Adrenal gland (tissue), 12 donors: ENCODE data around the gene USP10. TPM values are rescaled to one million over a fixed set of nuclear protein-coding genes. Genes with fewer than 3 reads are reported as not detected.

ENCODE experiments used
- DNase-seq, 7 donors: peaks; one replicate each; pipeline ENCODE4 v3.0.0-alpha.2; 2019 to 2020
- H3K27ac ChIP-seq, 5 donors: fragments of 200-600 bp; sonication (generic) in 4 of 5; 1 replicate in 3 of 5; 2 replicates in 2 of 5; pipeline versions ENCODE4 v1.5.1 to v1.8.0; 2016 to 2020; ENCODE audit warnings: mild to moderate bottlenecking in 1 of 5
- H3K27me3 ChIP-seq: fragments of 200-600 bp; 2 replicates; pipeline ENCODE4 v1.8.0; 2021
- H3K36me3 ChIP-seq, 2 donors: fragments of 200-600 bp; replicated peaks in 1 of 2; 1 replicate in 1 of 2; 2 replicates in 1 of 2; pipeline versions ENCODE4 v1.5.1 to v1.8.0; 2018 to 2022
- H3K4me1 ChIP-seq, 2 donors: fragments of 200-600 bp; replicated peaks in 1 of 2; 1 replicate in 1 of 2; 2 replicates in 1 of 2; pipeline versions ENCODE4 v1.5.1 to v1.8.0; 2018 to 2021
- H3K4me3 ChIP-seq, 4 donors: fragments of 200-600 bp; sonication (generic) in 3 of 4; one replicate each; pipeline ENCODE4 v1.5.1; 2016 to 2018
- H3K9me3 ChIP-seq, 3 donors: fragments of 200-600 bp; sonication (generic) in 1 of 3; replicated peaks in 1 of 3; 1 replicate in 2 of 3; 2 replicates in 1 of 3; pipeline versions ENCODE4 v1.5.1 to v1.8.0; 2016 to 2021
- POLR2A ChIP-seq, 2 donors: fragments of 450-650 bp; IDR thresholded peaks; one replicate each; pipeline ENCODE4 v1.6.1; 2017; ENCODE audit warnings: antibody characterized with exemption in 2 of 2, mild to moderate bottlenecking in 2 of 2, moderate library complexity in 1 of 2
- WGBS, 4 donors: extraction: QIAGEN DNeasy Blood & Tissue Kit in 2 of 4; methylation state at CpG; one replicate each; pipeline versions ENCODE4 v1.1.5 to v1.1.7; 2013 to 2017; 5-methylcytosine and 5-hydroxymethylcytosine counted together
- intact Hi-C, 2 donors: fragments of 100-400 bp; cut with DNase I; formaldehyde crosslinking; loops; one replicate each; pipeline versions ENCODE4 v1.14.1 to v1.15.0; 2022 to 2023
- polyA plus RNA-seq, 3 donors: library from polyadenylated mRNA; stranded (reverse); fragments of 200-250 nt in 2 of 3; fragments of 350-450 nt in 1 of 3; fragmentation: Illumina TruSeq in 1 of 3; extraction: RNeasy Lipid Tissue Mini Kit (QIAGEN cat#74804) in 1 of 3; gene quantifications; one replicate each; pipeline ENCODE4 v1.2.3, GENCODE V29; 2013 to 2014
- total RNA-seq, 9 donors: library from RNA; depleted of rRNA in 4 of 9; stranded (reverse); fragments of >200 nt in 4 of 9; fragments of 120-200 nt in 1 of 9; fragmentation: NEBNext Ultra II Directional in 1 of 9; extraction: Animal tissue kit (Norgen Biotek cat#: 25700) in 1 of 9; gene quantifications; one replicate each; pipeline versions ENCODE4 v1.1.0 to v1.2.4, GENCODE V29; 2013 to 2023
- TF ChIP-seq, protein P1 (sequence below), 6 experiments: fragments of 450-650 bp in 4 of 6; fragments of 200-600 bp in 2 of 6; sonication (generic) in 1 of 6; IDR thresholded peaks; 1 replicate in 5 of 6; 2 replicates in 1 of 6; pipeline versions ENCODE4 v1.5.1 to v1.8.0; 2016 to 2021; ENCODE audit warnings: antibody characterized with exemption in 6 of 6, mild to moderate bottlenecking in 2 of 6, moderate library complexity in 1 of 6
- donor health status: healthy with polysubstance abuse.
- donor health status: Bipolar disorder and iron deficiency.
- donor health status: DM: yes; HTN: yes; CAD: no.
- donor health status: DM: no; HTN: no; CAD: no.
- donor health status: DM: no; HTN: no; CAD: no.
- donor health status: DM: yes; HTN: yes; CAD: no.

USP10 gene
- total and polyA plus RNA-seq, 12 donors: 16.2 to 154 (median 60.4) TPM

DNA sequence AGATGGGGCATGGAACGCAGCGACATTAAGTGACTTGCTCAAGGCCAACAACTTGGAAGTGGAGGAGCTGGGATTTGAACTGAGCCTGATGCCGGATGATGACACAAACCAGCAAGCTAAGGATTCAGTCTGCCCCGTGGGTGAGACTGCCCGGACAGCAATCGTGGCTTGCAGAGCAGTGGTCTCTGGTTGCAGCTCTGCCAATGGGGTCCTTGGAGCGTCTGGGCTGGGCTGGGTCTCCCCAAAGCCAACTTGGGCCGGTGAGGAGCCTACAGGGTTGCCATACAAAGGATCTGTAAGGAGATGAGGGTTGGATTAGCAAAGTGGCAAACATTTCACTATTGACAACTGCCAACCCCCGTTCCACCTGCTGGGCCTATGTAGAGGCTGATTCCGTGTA, 117.4 kb downstream of the USP10 start:
- 85 to 95% (median 88%) methylated on average over 5 to 10 of the region's 10 CpGs for WGBS, 4 donors
- no peaks in the 10 kb centered on the region for H3K27me3 ChIP-seq
- H3K27ac ChIP-seq: no peak overlapping the region
- H3K9me3 ChIP-seq: no peaks in the 10 kb centered on the region
- H3K4me3 ChIP-seq: no peak overlapping the region
- intact Hi-C loops: no loop called here
- DNase-seq: no peak
- TF ChIP-seq POLR2A (IDR thresholded peaks at IDR 0.05): no peak
- TF ChIP-seq, protein P1, sequence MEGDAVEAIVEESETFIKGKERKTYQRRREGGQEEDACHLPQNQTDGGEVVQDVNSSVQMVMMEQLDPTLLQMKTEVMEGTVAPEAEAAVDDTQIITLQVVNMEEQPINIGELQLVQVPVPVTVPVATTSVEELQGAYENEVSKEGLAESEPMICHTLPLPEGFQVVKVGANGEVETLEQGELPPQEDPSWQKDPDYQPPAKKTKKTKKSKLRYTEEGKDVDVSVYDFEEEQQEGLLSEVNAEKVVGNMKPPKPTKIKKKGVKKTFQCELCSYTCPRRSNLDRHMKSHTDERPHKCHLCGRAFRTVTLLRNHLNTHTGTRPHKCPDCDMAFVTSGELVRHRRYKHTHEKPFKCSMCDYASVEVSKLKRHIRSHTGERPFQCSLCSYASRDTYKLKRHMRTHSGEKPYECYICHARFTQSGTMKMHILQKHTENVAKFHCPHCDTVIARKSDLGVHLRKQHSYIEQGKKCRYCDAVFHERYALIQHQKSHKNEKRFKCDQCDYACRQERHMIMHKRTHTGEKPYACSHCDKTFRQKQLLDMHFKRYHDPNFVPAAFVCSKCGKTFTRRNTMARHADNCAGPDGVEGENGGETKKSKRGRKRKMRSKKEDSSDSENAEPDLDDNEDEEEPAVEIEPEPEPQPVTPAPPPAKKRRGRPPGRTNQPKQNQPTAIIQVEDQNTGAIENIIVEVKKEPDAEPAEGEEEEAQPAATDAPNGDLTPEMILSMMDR (IDR thresholded peaks at IDR 0.05): no peak
- no peaks in the 10 kb centered on the region for H3K36me3 ChIP-seq
- peaks cover 0 to 16% of the 10 kb centered on the region in 2 donors for H3K4me1 ChIP-seq

DNA sequence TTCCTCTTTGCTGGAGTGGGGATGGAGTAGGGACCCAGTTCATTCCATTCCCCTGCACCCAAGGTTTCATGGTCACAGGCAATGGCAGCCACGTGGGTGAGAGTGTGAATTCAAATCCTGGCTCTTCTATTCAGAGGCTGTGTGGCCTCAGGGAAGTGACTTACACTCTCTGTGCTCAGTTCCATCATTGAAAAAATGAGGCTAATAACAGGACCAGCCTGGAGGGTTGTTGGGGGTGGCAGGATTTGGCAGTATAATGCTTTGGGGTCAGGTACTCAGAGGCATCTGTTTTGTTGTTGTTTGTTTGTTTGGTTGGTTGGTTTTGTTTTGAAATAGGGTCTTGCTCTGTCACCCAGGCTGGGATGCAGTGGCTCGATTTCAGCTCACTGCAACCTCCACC, 117.8 kb downstream of the USP10 start:
- Histone ChIP-seq H3K36me3 (no peaks in the 10 kb centered on the region), H3K4me3 (no peak overlapping the region), H3K27ac (no peak overlapping the region), H3K4me1 (peaks cover 0 to 16% of the 10 kb centered on the region in 2 donors), H3K9me3 (no peaks in the 10 kb centered on the region), H3K27me3 (no peaks in the 10 kb centered on the region)
- intact Hi-C loops: no loop called here
- TF ChIP-seq, protein P1 (IDR thresholded peaks at IDR 0.05): no peak
- no peak for TF ChIP-seq POLR2A (IDR thresholded peaks at IDR 0.05)
- no peak for DNase-seq
- WGBS, 4 donors: 57 to 73% (median 70%) methylated on average over 2 of the region's 2 CpGs

DNA sequence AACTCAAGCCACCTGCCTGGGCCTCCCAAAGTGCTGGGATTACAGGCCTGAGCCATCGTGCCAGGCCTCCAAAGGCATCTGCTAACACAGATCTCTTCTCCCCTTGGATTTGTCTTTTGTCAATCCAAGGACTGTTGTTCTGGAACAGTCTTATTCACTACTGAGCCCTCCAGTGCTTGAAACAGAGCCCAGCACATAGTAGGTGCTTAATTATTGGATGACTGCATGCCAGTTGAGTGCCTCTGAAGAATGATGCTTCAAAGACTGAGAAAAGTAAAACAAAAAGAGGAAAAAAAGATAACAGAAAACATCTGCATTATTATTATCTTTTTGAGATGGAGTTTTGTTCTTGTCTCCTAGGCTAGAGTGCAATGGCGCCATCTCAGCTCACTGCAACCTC, 118.3 kb downstream of the USP10 start:
- Histone ChIP-seq H3K4me3 (no peak overlapping the region), H3K36me3 (no peaks in the 10 kb centered on the region), H3K9me3 (no peaks in the 10 kb centered on the region), H3K27me3 (peaks cover 4% of the 10 kb centered on the region), H3K27ac (no peak overlapping the region), H3K4me1 (peaks cover 0 to 16% of the 10 kb centered on the region in 2 donors)
- intact Hi-C loops: no loop called here
- no peak for TF ChIP-seq POLR2A (IDR thresholded peaks at IDR 0.05)
- TF ChIP-seq, protein P1 (IDR thresholded peaks at IDR 0.05): no peak
- DNase-seq: no peak
- WGBS, 4 donors: 62 to 86% (median 79%) methylated on average over 2 of the region's 2 CpGs

DNA sequence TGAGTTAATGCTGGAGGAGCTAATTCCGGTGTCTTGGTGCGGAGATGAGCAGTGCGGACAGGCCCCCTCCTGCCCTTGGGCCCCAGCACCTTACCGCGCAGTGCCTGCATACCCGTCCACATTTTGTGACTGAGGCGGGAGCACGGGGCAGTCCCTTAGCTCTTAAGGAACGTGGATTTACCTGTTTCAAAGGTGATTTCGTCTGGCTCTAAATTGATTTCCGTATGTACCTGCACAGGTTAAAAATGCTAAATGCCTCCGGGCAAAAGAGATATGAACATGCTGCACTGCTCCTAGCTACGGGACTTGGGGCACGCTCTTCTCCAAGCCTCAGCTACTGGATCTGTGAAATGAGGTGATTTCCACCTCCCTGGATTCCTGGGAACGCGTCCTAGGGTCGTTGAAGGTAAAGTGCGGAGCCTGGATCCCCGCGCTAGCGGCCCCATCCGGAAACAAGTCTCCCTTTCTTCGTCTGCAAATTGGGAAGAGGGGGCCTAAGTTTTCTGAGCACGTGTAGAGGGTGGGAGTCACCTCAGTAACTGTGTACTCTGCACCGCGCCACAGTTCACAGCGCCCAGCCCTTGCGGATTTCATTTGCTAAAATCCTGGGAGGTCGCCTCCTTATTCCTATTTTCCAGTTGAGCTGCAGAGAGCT, 119.3 kb downstream of the USP10 start:
- H3K36me3 ChIP-seq: no peaks in the 10 kb centered on the region
- H3K27me3 ChIP-seq: peaks cover 10% of the 10 kb centered on the region
- intact Hi-C loops: no loop called here
- DNase-seq: no peak
- peak overlapping the region in 1 of 4 donors; percentile 56 for H3K4me3 ChIP-seq
- H3K27ac ChIP-seq: no peak overlapping the region
- 61 to 72% (median 64%) methylated on average over 24 to 29 of the region's 29 CpGs for WGBS, 4 donors
- peaks cover 0 to 16% of the 10 kb centered on the region in 2 donors for H3K4me1 ChIP-seq
- no peak for TF ChIP-seq POLR2A (IDR thresholded peaks at IDR 0.05)
- TF ChIP-seq, protein P1 (IDR thresholded peaks at IDR 0.05): no peak
- H3K9me3 ChIP-seq: no peaks in the 10 kb centered on the region
